ENCODE results near the gene KCTD21. TPM values are rescaled to one million over a fixed set of nuclear protein-coding genes. Genes with fewer than 3 reads are reported as not detected.
"Not testable (repeated sequence)": the region's sequence is repeated elsewhere in the genome, so short reads cannot be mapped to it uniquely, and the experiment has no call there.

Gene KCTD21, protein sequence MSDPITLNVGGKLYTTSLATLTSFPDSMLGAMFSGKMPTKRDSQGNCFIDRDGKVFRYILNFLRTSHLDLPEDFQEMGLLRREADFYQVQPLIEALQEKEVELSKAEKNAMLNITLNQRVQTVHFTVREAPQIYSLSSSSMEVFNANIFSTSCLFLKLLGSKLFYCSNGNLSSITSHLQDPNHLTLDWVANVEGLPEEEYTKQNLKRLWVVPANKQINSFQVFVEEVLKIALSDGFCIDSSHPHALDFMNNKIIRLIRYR
- 7.5 and 13.1 TPM in 2 replicates for total RNA-seq (2014; rRNA removed; shearing (Covaris generic))
- polyA plus RNA-seq (2016; fragmentation: Nextera tagmentation; extraction: Ambion mirVana), result 5.7 and 7.6 TPM in 2 replicates

DNA sequence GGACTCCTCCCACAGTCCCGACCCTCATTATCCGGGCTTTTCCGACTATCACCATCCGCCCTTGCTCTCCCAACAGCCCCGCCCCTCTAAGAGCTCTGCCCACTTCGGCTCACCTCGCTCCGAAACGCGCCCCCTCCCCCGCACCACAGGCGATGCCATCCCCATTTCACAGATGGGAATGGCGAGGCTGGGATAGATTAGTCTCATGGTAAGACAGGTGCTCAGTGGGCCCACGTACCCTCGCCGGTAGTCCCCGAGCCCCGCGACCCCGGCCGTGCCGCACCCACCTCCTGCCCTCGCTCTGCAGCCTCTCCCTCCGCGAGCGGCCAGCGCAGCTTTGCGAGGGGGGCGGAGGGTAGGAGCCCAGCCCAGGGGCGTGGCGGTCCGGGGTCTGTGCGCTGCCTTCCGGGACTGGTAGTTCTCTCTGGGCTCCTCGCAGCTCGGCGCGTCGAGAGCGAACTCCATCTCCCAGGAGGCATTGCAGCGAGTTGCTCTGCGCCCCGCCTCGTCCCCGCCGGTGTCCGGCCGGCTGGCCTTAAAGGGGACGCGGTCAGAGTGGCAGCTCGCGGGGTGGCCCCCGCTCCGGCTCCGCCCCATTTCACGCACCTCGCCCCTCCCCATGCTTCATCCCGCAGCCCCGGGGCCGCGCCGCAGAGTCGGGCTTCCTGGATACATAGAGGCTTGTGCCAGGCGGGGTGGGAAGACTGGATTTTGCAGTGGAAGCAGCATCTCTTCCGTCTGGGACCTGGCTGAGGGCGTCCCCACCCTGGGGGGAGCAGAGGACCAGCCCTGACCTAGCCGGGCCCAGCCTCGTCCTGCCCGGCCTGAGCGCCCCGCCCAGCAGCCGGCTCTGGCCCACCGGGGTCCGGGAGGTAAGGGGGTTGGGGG lies at the start of gene KCTD21, which contains the start of gene USP35:
TSS of gene KCTD21 (minus strand) at position 341 of the 888 bp plus-strand sequence. CDS start 14,072 bp downstream, outside the sequence.
TSS of gene USP35 (plus strand) at position 634 of the 888 bp plus-strand sequence. CDS start 7,327 bp downstream, outside the sequence.
- no peaks in the 10 kb centered on the region for H3K9me2 ChIP-seq (ENCODE audit: insufficient read depth)
- H2AFZ ChIP-seq, result peak within 1 kb of the TSS; percentile 86
- H3K4me3 ChIP-seq, result peak within 1 kb of the TSS; percentile 93
- H3K4me1 ChIP-seq (ENCODE audit: insufficient read depth), result peaks cover 28% of the 10 kb centered on the region
- TF ChIP-seq EZH2phosphoT487 (IDR thresholded peaks at IDR 0.05; ENCODE audit: insufficient read depth, low read depth) (no peak), EZH2 (IDR thresholded peaks at IDR 0.05; ENCODE audit: insufficient read depth, poor library complexity, severe bottlenecking) (no peak)
- 1% methylated on average over 59 to 63 of the region's 74 CpGs for WGBS, 2 experiments (ENCODE audit: low coverage in 1 of 2, low lambda C conversion rate in 2 of 2, missing lambda C conversion rate in 2 of 2)
- H3K36me3 ChIP-seq (ENCODE audit: low read depth), result no peaks in the 10 kb centered on the region
- H3K79me2 ChIP-seq (ENCODE audit: insufficient read depth), result peaks cover 89% of the 10 kb centered on the region
- no peaks in the 10 kb centered on the region for H3K27me3 ChIP-seq (replicated peaks; ENCODE audit: insufficient read depth)
- in situ Hi-C loops (cut with MboI), result no loop called here
- peak within 1 kb of the TSS; percentile 99 for H3K4me2 ChIP-seq (ENCODE audit: unreplicated experiment)
- H4K20me1 ChIP-seq (ENCODE audit: insufficient read depth), result no peaks in the 10 kb centered on the region
- DNase-seq, result peak; percentile 99
- peaks cover 29% of the 10 kb centered on the region for H3F3A ChIP-seq (ENCODE audit: insufficient read depth)
- H3K9me3 ChIP-seq (ENCODE audit: low read depth), result no peaks in the 10 kb centered on the region
- peak within 1 kb of the TSS; percentile 95 for H3K27ac ChIP-seq
- H3K9ac ChIP-seq, result peak within 1 kb of the TSS; percentile 84

DNA sequence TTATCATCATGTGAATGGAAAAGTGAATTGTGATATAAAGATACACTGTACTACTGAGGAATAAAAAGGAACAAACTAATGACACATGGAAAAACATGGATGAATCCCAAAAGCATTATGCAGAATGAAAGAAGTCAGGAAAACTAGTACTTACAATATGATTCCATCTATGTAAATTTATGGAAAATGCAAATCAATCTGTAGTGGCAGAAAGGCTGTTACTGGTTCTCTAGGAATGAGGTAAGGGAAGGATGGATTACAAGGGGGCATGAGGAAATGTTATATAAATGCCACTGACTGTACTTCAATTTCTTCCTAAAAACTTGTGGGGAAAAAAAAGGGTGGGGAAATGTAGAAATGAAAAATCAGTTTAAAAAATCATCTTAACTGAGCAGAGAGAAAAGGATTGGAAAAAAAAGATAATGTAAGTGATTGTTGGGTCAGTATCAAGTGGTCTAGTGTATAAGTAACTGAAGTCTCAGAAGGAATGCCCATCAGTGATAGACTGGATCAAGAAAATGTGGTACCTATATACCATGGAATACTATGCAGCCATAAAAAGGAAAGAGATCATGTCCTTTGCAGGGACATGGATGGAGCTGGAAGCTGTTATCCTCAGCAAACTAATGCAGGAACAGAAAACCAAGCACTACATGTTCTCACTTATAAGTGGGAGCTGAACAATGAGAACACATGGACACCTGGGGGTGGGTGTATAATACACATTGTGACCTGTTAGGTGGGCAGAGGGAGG lies 49.0 kb upstream of the KCTD21 start:
- Histone ChIP-seq H3K9me2 (ENCODE audit: insufficient read depth) (no peaks in the 10 kb centered on the region), H4K20me1 (ENCODE audit: insufficient read depth) (no peaks in the 10 kb centered on the region), H2AFZ (no peak overlapping the region), H3K27me3 (replicated peaks; ENCODE audit: insufficient read depth) (no peaks in the 10 kb centered on the region), H3K9me3 (ENCODE audit: low read depth) (no peaks in the 10 kb centered on the region), H3K27ac (no peak overlapping the region), H3K4me2 (ENCODE audit: unreplicated experiment) (no peak overlapping the region), H3K4me3 (no peak overlapping the region), H3K36me3 (ENCODE audit: low read depth) (no peaks in the 10 kb centered on the region), H3K9ac (no peak overlapping the region), H3K4me1 (ENCODE audit: insufficient read depth) (peaks cover 3% of the 10 kb centered on the region), H3K79me2 (ENCODE audit: insufficient read depth) (no peaks in the 10 kb centered on the region), H3F3A (ENCODE audit: insufficient read depth) (peaks cover 3% of the 10 kb centered on the region)
- in situ Hi-C loops (cut with MboI), result no loop called here
- no peak for TF ChIP-seq EZH2 (IDR thresholded peaks at IDR 0.05; ENCODE audit: insufficient read depth, poor library complexity, severe bottlenecking)
- TF ChIP-seq EZH2phosphoT487 (IDR thresholded peaks at IDR 0.05; ENCODE audit: insufficient read depth, low read depth), result no peak
- no peak for DNase-seq

DNA sequence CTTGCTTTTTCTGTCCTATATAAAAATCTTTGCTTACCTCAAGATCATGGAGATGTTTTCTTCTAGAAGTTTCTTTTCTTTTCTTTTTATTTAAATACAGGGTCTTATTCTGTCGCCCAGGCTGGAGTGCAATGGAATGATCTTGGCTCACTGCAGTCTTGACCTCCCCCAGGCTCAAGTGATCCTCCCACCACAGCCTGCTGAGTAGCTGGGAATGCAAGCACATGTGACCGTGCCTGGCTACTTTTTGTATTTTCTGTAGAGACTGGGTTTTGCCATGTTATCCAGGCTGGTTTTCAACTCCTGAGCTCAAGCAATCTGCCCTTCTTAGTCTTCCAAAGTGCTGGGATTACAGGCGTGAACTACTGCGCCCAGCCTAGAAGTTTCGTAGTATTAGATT lies 45.6 kb upstream of the KCTD21 start:
- no peaks in the 10 kb centered on the region for H3K27me3 ChIP-seq (replicated peaks; ENCODE audit: insufficient read depth)
- in situ Hi-C loops (cut with MboI), result no loop called here
- H3K27ac ChIP-seq, result no peak overlapping the region
- H3K4me2 ChIP-seq (ENCODE audit: unreplicated experiment), result no peak overlapping the region
- H3K9me2 ChIP-seq (ENCODE audit: insufficient read depth), result no peaks in the 10 kb centered on the region
- H2AFZ ChIP-seq, result no peak overlapping the region
- peaks cover 14% of the 10 kb centered on the region for H3F3A ChIP-seq (ENCODE audit: insufficient read depth)
- H4K20me1 ChIP-seq (ENCODE audit: insufficient read depth), result no peaks in the 10 kb centered on the region
- H3K9me3 ChIP-seq (ENCODE audit: low read depth), result no peaks in the 10 kb centered on the region
- H3K4me3 ChIP-seq, result no peak overlapping the region
- peaks cover 14% of the 10 kb centered on the region for H3K4me1 ChIP-seq (ENCODE audit: insufficient read depth)
- no peak for DNase-seq
- no peaks in the 10 kb centered on the region for H3K36me3 ChIP-seq (ENCODE audit: low read depth)
- WGBS, 2 experiments (ENCODE audit: low coverage in 1 of 2, low lambda C conversion rate in 2 of 2, missing lambda C conversion rate in 2 of 2), result 97 to 99% methylated on average over 5 of the region's 5 CpGs
- no peaks in the 10 kb centered on the region for H3K79me2 ChIP-seq (ENCODE audit: insufficient read depth)
- TF ChIP-seq EZH2phosphoT487 (IDR thresholded peaks at IDR 0.05; ENCODE audit: insufficient read depth, low read depth) (no peak), EZH2 (IDR thresholded peaks at IDR 0.05; ENCODE audit: insufficient read depth, poor library complexity, severe bottlenecking) (no peak)
- no peak overlapping the region for H3K9ac ChIP-seq

DNA sequence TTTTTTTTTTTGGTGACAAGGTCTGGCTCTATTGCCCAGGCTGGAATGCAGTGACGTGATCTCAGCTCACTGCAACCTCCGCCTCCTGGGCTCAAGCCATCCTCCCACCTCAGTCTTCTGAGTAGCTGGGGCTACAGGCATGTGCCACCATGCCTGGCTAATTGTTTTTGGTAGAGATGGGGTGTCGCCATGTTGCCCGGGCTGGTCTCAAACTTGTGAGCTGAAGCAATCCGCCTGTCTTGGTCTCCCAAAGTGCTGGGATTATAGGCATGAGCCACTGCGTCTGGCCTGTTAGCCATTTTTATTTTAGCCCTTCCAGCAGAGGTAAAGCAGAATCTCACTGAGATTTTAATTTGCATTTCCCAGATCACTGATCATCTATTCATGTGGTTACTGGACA lies 44.6 kb upstream of the KCTD21 start:
- peaks cover 14% of the 10 kb centered on the region for H3F3A ChIP-seq (ENCODE audit: insufficient read depth)
- in situ Hi-C loops (cut with MboI); H3K27me3 ChIP-seq (replicated peaks; ENCODE audit: insufficient read depth); H3K4me2 ChIP-seq (ENCODE audit: unreplicated experiment); H4K20me1 ChIP-seq (ENCODE audit: insufficient read depth); H3K4me3 ChIP-seq; H3K9me3 ChIP-seq (ENCODE audit: low read depth); DNase-seq; H3K27ac ChIP-seq; H3K79me2 ChIP-seq (ENCODE audit: insufficient read depth); H3K9ac ChIP-seq; H3K9me2 ChIP-seq (ENCODE audit: insufficient read depth); H2AFZ ChIP-seq; H3K36me3 ChIP-seq (ENCODE audit: low read depth): not testable (repeated sequence)
- H3K4me1 ChIP-seq (ENCODE audit: insufficient read depth), result peaks cover 14% of the 10 kb centered on the region
- WGBS, 2 experiments (ENCODE audit: low coverage in 1 of 2, low lambda C conversion rate in 2 of 2, missing lambda C conversion rate in 2 of 2), result 92 to 95% methylated on average over 6 of the region's 6 CpGs
